ENCODE data around the gene ARL15.

- TF ChIP-seq CTCF (conservative IDR thresholded peaks at IDR 0.05 in 1 of 2, IDR thresholded peaks at IDR 0.05 in 1 of 2; ENCODE audit: extremely low read depth in 1 of 2, insufficient read depth in 1 of 2, low read depth in 1 of 2, low read length in 2 of 2), result no peak
- TF ChIP-seq EZH2 (IDR thresholded peaks at IDR 0.05; ENCODE audit: borderline replicate concordance, low read length), result no peak
Observed at GRCh38 chr5:54214722-54215121, 95.7 kb downstream of the ARL15 start.
